NK-92 treated with Interleukin-12 subunit alpha and Interleukin-12 subunit beta, amount 100 ng/mL, for 24 hours (cell line): ENCODE results near the gene ILDR1.
"Not testable (repeated sequence)": the region's sequence is repeated elsewhere in the genome, so short reads cannot be mapped to it uniquely, and the experiment has no call there.

ENCODE experiments used
- DNase-seq: peaks from one replicate; lab custom pipeline; 2025; lab: John Stamatoyannopoulos, UW

Gene ILDR1

GRCh38 chr3:121943431-121943830 is 78.6 kb downstream of the ILDR1 start:
- DNase-seq = no peak

DNA sequence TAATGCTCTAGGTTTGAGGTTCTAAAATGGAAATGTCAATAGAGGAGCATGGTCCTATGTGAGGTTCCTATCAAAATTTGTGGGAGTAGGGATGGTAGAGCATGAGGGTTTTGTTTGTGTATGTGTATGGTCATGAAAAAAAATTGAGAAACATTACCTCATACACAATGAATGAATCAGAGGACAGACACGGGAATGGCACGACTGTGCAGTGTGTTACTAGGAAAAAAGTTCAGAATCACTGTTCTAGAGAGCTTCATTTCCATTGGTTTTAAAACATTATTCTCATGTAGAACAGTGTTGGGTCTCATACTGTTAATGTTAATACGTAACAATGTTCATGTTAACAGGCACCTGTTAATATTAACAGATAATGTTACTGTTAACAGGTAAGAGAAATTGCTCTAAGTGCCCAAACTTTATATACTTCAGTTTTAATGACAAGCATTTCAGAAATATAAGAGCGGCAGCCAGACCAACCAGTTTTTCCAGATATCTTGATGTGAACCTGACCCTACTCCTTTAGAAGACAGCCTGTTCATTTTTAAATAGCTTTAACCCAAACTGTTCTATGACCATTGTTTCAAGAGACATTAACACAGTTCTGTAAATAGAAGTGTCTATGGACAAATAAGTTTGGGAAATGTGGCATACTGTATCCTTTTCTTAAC is 79.8 kb downstream of the ILDR1 start:
- no peak for DNase-seq

- DNase-seq = no peak
Observed at GRCh38 chr3:121941592-121941991, 80.5 kb downstream of the ILDR1 start.

DNA sequence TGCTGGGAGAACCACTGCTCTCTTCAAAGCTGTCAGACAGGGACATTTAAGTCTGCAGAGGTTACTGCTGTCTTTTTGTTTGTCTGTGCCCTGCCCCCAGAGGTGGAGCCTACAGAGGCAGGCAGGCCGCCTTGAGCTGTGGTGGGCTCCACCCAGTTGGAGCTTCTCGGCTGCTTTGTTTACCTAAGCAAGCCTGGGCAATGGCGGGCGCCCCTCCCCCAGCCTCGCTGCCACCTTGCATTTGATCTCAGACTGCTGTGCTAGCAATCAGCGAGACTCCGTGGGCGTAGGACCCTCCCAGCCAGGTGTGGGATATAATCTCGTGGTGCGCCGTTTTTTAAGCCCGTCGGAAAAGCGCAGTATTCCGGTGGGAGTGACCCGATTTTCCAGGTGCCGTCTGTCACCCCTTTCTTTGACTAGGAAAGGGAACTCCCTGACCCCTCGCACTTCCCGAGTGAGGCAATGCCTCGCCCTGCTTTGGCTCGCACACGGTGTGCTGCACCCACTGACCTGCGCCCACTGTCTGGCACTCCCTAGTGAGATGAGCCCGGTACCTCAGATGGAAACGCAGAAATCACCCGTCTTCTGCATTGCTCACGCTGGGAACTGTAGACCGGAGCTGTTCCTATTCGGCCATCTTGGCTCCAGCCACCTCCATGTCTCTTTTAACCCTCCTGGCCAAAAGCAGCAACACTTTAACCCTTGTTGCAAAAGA is 83.7 kb downstream of the ILDR1 start:
- not testable (repeated sequence) for DNase-seq
